ENCODE measurements around the gene CCHCR1.
"Not testable (repeated sequence)": the region's sequence is repeated elsewhere in the genome, so short reads cannot be mapped to it uniquely, and the experiment has no call there.

The CCHCR1 gene, protein sequence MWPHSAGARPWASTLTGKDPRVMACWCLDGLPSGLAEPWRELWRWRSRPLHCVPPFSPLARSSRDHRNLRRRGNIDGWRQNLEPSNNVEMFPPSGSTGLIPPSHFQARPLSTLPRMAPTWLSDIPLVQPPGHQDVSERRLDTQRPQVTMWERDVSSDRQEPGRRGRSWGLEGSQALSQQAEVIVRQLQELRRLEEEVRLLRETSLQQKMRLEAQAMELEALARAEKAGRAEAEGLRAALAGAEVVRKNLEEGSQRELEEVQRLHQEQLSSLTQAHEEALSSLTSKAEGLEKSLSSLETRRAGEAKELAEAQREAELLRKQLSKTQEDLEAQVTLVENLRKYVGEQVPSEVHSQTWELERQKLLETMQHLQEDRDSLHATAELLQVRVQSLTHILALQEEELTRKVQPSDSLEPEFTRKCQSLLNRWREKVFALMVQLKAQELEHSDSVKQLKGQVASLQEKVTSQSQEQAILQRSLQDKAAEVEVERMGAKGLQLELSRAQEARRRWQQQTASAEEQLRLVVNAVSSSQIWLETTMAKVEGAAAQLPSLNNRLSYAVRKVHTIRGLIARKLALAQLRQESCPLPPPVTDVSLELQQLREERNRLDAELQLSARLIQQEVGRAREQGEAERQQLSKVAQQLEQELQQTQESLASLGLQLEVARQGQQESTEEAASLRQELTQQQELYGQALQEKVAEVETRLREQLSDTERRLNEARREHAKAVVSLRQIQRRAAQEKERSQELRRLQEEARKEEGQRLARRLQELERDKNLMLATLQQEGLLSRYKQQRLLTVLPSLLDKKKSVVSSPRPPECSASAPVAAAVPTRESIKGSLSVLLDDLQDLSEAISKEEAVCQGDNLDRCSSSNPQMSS

GRCh38 chr6:31157513-31158139 is at the start of gene CCHCR1:
CCHCR1 (minus strand) TSS chr6:31157802; CDS start chr6:31157600, 202 bp downstream.
- DNase-seq (ENCODE audit: low read depth in 4 of 4, low spot score in 1 of 4) = no peak

GRCh38 chr6:31205638-31206037 is 48.0 kb upstream of the CCHCR1 start:
- DNase-seq (ENCODE audit: low read depth in 4 of 4, low spot score in 1 of 4) = no peak

- DNase-seq (ENCODE audit: low read depth in 4 of 4, low spot score in 1 of 4) = no peak
Measured at GRCh38 chr6:31204751-31205145, 47.1 kb upstream of the CCHCR1 start.

DNA sequence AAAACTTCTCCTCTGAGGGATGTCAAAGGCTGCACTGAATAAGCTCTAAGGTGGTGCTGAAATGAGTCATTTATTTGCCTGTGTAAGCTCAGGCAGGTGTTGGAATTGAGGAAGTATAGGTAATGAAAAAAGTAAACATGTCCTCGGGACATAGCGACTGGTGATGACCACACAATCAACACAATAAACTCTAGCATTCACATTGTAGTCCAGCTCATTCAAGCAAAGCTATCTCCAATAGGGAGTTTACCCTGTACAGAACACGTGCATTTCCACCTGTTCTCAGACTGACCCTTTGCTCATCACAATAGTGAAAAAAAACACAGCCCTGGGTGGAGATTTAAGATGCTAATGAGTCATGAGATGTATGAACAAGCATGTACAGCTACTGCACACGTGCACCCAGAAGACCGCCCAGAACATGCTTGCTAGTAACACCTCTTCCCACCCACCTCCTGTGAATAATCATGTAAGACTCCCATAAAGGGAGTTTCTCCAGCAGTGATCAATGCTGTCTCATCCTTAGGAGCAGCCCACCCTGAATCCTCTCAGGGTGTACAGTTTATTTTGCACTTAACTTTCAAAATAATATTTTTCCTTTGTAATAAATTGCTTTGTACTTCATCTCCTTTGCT is 45.9 kb upstream of the CCHCR1 start:
- peak in 3 of 4 experiments; percentile 28 to 58 (median 40) for DNase-seq (ENCODE audit: low read depth in 4 of 4, low spot score in 1 of 4)

DNA sequence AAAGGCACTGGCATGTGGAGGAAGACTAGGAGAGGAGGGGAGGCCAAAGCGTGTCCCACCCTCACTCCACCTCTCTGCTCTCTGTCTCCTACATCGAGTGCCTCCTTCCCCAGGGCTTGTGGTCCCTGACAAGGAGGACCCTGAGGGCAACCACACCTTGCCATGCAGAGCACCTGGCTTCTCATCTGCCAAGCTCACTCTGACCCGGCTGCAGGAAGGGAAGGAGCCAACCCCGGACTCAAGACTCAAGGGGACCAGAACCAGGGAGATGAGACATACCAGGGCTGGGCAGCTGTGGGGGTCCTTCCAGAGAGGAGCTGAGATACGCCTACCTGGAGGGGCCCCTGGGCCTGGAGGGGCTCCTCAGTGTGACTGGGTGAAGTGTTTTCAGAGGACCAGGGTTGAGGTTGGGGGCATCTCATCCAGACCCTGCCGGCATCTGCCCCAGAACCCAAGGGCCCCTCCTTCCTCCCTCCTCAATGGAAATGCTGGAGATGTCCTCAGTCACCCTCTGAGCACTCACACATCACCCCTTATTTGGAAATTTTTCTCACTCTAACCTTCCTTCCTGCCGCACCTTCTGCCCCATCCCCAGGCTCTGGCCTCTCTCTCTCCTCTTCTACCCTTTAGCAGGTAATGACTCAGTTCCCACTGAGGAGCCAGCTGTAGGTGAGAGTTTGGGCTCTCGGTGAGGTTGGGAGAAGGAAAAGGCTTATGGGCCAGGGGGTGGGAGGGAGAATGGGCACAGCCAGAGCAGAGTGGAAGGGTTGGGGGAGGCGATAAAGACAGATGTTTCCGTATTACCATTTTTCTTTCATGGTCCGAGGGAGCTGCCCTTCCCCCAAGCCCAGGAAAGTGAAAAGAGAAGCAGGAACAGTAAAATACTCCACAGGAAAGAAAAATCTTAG is 44.9 kb upstream of the CCHCR1 start:
- DNase-seq (ENCODE audit: low read depth in 4 of 4, low spot score in 1 of 4) = no peak

DNA sequence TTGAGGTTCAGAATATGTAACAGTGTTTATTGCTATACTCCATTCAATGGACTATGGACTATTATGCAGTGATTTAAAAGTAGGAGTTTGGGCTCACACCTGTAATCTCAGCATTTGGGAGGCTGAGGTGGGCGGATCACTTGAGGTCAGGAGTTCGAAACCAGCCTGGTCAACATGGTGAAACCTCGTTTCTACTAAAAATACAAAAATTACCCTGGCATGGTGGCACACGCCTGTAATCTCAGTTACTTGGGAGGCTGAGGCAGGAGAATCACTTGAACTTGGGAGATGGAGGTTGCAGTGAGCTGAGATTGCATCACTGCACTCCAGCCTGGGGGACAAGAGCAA is 41.5 kb upstream of the CCHCR1 start:
- not testable (repeated sequence) for DNase-seq (ENCODE audit: low read depth in 4 of 4, low spot score in 1 of 4)

- peak; percentile 75 to 89 (median 80) for DNase-seq (ENCODE audit: low read depth in 4 of 4, low spot score in 1 of 4)
Measured at GRCh38 chr6:31197559-31198305, 40.1 kb upstream of the CCHCR1 start.

DNA sequence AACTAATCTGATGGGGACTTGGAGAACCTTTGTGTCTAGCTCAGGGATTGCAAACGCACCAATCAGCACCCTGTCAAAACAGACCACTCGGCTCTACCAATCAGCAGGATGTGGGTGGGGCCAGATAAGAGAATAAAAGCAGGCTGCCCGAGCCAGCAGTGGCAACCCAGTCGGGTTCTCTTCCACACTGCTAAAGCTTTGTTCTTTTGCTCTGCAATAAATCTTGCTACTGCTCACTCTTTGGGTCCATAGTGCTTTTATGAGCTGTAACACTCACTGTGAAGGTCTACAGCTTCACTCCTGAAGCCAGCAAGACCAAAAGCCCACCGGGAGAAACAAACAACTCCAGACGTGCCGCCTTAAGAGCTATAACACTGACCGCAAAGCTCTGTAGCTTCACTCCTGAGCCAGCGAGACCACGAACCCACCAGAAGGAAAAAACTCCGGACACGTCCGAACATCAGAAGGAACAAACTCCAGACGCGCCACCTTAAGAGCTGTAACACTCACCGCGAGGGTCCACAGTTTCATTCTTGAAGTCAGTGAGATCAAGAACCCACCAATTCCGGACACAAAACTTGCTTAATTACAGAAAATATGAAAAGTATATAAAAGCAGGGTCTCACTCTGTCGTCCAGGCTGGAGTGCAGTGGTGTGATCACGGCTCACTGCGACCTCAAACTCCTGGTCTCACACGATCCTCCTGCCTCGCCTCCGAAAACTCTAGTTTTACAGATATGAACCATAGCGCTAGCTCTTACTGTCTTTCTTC is 38.8 kb upstream of the CCHCR1 start:
- not testable (repeated sequence) for DNase-seq (ENCODE audit: low read depth in 4 of 4, low spot score in 1 of 4)

GRCh38 chr6:31195308-31195979 is 37.8 kb upstream of the CCHCR1 start:
- DNase-seq (ENCODE audit: low read depth in 4 of 4, low spot score in 1 of 4) = not testable (repeated sequence)

GRCh38 chr6:31194061-31194834 is 36.6 kb upstream of the CCHCR1 start:
- DNase-seq (ENCODE audit: low read depth in 4 of 4, low spot score in 1 of 4) = no peak

DNA sequence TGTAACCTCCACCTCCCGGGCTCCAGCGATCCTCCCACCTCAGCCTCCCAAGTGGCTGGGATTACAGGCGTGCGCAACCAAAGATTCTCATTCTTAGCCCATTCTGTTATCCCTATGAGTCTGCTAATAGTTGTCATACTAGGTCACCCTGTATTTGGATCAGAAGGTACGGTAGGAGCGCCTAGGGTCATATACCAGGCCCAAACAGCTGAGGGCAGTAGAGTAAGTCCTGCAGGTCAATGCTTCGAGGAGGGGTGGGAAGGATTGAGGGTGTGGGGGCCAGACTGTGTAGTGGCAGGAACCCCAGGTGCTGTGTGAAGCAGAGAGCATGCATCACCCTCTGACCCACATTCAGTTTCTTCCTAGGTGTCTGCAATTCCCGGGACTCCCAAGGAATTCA is 35.6 kb upstream of the CCHCR1 start:
- DNase-seq (ENCODE audit: low read depth in 4 of 4, low spot score in 1 of 4) = no peak

DNA sequence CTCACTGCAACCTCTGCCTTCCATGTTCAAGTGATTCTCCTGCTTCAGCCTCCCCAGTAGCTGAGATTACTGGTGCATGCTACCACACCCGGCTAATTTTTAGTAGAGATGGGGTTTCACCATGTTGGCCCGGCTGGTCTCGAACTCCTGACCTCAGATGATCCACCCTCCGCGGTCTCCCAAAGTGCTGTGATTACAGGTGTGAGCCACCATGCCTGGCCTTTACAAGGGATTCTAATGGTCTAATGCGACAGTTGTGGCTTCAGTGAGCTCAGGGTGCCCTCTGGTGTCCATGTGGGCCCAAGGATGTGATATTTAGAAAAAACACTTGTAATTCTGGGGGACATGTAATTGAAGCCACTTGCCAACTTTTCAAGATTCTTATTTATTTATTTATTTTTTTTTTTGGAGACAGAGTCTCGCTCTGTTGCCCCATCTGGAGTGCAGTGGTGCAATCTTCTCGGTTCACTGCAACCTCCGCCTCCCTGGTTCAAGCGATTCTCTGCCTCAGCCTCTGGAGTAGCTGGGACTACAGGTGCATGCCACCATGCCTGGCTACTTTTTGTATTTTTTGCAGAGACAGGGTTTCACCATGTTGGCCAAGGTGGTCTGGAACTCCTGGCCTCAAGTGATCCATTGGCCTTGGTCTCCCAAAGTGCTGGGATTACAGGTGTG is 35.0 kb upstream of the CCHCR1 start:
- DNase-seq (ENCODE audit: low read depth in 4 of 4, low spot score in 1 of 4) = peak in 2 of 4 experiments; percentile 31 to 47

- DNase-seq (ENCODE audit: low read depth in 4 of 4, low spot score in 1 of 4) = no peak
Measured at GRCh38 chr6:31190488-31190887, 32.9 kb upstream of the CCHCR1 start.

GRCh38 chr6:31189223-31189622 is 31.6 kb upstream of the CCHCR1 start:
- not testable (repeated sequence) for DNase-seq (ENCODE audit: low read depth in 4 of 4, low spot score in 1 of 4)

DNA sequence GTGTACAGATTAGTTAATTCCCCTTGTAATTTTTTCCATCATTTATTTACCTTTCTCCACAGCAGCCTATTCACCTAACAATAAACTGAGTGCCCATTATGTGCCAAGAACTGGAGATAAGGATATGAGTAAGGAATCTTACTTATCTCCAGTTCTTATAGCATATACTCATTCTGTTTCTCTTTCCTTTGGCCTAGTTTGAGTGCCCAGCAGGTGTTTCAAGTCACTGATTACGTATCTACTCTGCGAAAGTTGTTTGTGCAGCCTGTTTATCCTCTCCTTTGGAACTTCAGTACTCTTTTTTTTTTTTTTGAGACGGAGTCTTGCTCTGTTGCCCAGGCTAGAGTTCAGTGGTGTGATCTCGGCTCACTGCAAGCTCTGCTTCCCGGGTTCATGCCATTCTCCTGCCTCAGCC is 30.2 kb upstream of the CCHCR1 start:
- DNase-seq (ENCODE audit: low read depth in 4 of 4, low spot score in 1 of 4) = no peak

DNA sequence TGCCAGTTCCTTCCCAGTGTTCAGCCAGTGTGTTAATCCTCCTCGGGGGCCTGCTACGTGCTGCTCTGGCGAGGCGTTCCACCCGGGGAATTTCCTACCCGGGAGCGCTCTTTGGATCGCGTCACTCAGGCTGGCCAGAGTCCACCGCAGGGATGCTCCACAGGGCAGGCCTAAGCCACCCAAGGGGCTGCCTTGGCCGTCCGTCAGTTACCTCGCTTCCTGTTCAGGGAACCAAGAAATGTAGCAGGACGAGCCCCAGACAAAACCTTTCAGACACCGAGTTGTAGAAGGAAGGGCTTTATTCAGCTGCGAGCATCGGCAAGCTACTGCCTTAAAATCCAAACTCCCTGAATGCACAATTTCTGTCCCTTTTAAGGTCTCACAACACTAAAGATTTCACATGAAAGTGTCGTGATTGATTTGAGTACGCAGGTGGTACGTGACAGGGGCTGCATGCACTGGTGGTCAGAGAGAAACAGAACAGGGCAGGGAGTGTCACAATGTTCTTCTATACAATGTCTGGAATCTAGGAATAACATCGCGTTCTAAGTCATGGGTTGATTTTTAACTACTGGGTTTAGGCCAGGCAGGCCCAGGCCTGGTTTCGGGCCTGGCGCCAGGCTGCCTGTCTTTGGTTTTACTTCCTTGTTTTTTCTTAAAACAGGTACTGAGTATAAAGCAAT is 28.6 kb upstream of the CCHCR1 start:
- DNase-seq (ENCODE audit: low read depth in 4 of 4, low spot score in 1 of 4) = no peak
